Measurements from ENCODE around the gene CEP126.
A peak's percentile ranks its signal among the peaks of the same experiment; 100 is the strongest.

DNA sequence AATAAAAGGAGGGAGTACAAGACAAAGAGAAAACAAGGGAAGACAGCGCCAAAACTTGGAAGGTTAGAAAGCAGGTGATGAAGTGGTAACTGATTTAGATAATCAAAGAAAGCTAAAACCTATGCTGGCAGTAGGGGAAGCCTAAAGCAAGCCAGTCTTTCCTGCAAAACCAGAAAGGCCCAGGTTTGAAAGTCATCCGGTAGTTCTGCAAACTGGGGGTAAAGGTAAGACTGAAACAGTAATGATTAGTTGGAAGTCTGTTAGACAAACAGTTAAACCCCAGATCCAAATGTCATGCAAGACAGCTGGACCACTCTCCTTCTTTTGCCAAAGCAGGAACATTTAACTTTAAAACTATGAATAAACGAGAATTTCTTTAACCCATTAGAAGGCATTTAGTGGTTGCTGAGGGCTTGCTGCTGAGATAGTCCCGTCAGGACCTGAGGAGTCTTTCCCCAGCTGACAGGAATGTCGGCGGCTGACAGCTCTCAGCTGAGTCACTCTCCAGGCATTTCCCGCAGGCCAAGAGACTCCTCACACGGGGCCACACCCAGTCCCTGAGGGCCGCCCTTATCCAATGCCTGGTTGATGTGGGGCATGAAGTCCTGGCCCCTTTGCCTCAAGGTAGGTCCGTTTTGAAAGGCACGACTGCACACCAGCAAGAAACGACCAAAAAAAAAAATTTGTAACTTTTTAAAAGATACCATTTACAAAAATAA, 96.1 kb downstream of the CEP126 start:
- TF ChIP-seq FOSL1 (IDR thresholded peaks at IDR 0.05; ENCODE audit: low read depth) (peak; percentile 90), POLR2AphosphoS5 (IDR thresholded peaks at IDR 0.05; ENCODE audit: low read depth, low read length) (peak; percentile 47; the same call in 1 of the 2 replicates), SP1 (IDR thresholded peaks at IDR 0.05; ENCODE audit: low read depth) (peak; percentile 70), EZH2 (IDR thresholded peaks at IDR 0.05) (no peak), ZBTB33 (IDR thresholded peaks at IDR 0.05; ENCODE audit: extremely low read depth, insufficient replicate concordance, low read length) (peak; percentile 51), CTCF (IDR thresholded peaks at IDR 0.05 in 2 of 3, conservative IDR thresholded peaks at IDR 0.05 in 1 of 3; ENCODE audit: borderline replicate concordance in 1 of 3, insufficient read depth in 1 of 3, low read depth in 2 of 3, low read length in 2 of 3) (no peak), POLR2A (IDR thresholded peaks at IDR 0.05; ENCODE audit: borderline replicate concordance, extremely low read depth, insufficient read depth, insufficient read length) (no peak), SIN3A (IDR thresholded peaks at IDR 0.05; ENCODE audit: low read depth) (peak; percentile 94), EZH2phosphoT487 (IDR thresholded peaks at IDR 0.05; ENCODE audit: borderline replicate concordance) (no peak), ZFX (IDR thresholded peaks at IDR 0.05) (no peak), ELF1 (IDR thresholded peaks at IDR 0.05; ENCODE audit: borderline replicate concordance, low read depth) (no peak)
- TF ChIP-seq, protein P1, sequence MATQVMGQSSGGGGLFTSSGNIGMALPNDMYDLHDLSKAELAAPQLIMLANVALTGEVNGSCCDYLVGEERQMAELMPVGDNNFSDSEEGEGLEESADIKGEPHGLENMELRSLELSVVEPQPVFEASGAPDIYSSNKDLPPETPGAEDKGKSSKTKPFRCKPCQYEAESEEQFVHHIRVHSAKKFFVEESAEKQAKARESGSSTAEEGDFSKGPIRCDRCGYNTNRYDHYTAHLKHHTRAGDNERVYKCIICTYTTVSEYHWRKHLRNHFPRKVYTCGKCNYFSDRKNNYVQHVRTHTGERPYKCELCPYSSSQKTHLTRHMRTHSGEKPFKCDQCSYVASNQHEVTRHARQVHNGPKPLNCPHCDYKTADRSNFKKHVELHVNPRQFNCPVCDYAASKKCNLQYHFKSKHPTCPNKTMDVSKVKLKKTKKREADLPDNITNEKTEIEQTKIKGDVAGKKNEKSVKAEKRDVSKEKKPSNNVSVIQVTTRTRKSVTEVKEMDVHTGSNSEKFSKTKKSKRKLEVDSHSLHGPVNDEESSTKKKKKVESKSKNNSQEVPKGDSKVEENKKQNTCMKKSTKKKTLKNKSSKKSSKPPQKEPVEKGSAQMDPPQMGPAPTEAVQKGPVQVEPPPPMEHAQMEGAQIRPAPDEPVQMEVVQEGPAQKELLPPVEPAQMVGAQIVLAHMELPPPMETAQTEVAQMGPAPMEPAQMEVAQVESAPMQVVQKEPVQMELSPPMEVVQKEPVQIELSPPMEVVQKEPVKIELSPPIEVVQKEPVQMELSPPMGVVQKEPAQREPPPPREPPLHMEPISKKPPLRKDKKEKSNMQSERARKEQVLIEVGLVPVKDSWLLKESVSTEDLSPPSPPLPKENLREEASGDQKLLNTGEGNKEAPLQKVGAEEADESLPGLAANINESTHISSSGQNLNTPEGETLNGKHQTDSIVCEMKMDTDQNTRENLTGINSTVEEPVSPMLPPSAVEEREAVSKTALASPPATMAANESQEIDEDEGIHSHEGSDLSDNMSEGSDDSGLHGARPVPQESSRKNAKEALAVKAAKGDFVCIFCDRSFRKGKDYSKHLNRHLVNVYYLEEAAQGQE (IDR thresholded peaks at IDR 0.05; ENCODE audit: low read depth): no peak
- TF ChIP-seq, protein P2, sequence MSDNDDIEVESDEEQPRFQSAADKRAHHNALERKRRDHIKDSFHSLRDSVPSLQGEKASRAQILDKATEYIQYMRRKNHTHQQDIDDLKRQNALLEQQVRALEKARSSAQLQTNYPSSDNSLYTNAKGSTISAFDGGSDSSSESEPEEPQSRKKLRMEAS (IDR thresholded peaks at IDR 0.05): peak; percentile 65
